GM21576 (cell line): ENCODE data around the gene CSK.

Experiments
- ATAC-seq: cut with Tn5 transposase; IDR thresholded peaks from one replicate; pipeline ENCODE4 v1.9.1; 2021; ENCODE audit warnings: mild to moderate bottlenecking, moderate library complexity; ENCODE audit not compliant: unreplicated experiment

The CSK gene

DNA sequence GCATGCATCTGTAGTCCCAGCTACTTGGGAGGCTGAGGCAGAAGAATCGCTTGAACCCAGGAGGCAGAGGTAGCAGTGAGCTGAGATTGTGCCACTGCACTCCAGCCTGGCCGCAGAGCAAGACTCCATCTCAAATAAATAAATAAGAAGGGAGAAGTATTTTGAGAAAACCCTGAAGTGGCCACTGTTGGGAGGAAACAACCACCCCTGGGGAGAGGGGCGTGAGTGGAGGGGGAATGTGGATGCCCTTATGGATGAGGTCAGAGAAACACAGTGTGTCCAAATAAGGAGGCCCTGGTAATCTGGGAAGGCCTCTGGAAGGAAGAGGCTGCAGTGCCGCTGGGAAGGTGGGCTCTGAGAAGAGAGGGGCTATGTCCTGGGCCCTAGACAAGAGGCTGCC lies 40.4 kb downstream of the CSK start:
- ATAC-seq: no peak

DNA sequence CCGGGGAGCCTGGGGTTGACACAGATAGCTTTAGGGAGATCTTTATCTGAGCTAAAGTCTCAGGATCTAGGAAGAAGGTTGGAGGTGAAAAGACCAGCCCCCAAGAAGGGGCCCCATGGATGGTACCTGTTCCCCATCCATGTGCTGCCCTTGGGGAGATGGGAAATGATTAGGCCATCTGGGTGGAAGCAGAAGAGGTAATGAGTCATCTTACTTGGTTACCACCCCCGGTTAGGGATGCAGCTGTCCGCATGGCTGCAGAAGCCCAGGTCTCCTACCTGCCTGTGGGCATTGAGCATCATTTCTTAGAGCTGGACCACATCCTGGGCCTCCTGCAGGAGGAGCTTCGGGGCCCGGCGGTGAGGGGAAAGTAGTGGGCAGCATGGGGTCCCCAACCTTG lies 41.4 kb downstream of the CSK start:
- no peak for ATAC-seq

DNA sequence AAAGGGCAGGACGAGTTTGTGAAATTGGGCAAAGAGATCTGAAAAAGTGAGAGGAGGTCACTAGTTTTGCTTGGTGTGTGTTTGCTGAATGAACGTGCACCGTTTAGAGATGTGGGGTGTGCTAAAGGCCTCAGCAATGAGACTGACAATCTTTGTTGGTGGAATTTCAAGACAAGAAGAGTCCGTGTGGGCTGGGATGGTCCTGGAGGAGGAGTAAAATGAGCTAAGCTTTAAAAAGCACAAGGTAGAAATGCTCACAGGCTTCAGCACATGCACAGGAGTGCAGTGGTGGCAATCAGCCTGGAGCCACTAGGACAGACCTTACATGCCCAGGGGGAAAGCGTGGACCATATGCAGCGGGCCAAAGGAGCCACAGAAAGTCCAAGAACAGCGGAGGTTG lies 43.1 kb downstream of the CSK start:
- no peak for ATAC-seq

DNA sequence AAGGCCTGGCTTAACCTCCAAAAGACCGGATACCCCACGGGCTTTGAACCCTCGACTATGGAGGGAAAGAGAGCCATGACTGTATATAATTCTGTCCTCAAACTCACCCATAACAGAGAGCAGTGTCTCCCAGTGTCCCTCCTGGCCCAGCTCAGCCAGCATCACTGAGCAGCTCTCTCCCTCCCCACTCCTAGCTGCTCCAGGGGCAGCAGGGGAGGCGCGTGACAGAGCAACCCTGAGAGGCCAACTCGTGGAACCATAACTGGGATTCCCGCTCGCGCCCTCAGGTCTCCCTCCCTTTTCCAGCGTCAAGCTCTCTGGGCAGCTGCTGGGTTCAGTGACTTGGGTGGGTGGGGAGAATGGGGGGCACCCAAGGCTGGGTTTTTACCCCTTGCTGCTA lies 44.0 kb downstream of the CSK start:
- no peak for ATAC-seq

DNA sequence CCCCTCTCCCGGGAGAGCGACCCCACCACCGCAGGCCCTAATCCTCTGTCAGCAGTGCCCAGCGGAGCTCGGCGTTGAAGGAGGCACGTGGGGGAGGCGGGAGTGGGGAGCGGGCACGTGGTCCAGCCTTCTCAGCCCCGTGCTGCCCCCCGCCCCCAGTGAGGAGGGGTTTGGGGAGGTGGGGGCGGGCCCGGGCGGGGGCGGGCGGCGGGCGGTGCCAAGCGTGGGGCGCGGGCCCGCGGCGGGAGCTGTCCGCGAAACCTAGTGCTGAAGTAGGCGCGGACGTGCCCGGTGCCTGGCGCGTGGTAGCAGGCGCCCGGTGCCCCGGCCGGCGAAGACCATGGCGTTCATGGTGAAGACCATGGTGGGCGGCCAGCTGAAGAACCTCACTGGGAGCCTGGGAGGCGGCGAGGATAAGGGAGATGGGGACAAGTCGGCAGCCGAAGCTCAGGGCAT lies 44.5 kb downstream of the CSK start, which contains the start of gene CPLX3:
Gene CPLX3 (plus strand): TSS at position 264 of the 456 bp plus-strand sequence. CDS start 77 bp downstream, at position 341.
- ATAC-seq: no peak

DNA sequence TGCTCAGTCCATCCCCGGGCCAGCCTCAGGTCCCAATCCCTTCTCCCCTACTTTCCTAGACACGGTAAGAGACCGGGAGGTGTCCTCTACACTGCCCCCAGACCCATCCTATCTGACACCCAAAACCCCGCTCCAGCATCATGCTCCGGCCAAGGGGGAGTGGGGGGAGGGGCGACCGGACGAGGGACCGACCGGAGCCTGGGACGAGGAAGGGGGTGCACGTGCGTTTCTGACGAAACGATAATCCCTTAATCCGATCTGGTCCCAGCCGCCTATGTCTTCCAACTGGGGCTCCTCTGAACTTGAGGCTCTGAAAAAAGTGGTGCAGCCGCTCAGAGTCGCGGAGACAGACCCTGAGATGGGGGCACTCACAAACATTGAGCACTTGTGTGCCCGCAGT lies 45.0 kb downstream of the CSK start:
- ATAC-seq: no peak

DNA sequence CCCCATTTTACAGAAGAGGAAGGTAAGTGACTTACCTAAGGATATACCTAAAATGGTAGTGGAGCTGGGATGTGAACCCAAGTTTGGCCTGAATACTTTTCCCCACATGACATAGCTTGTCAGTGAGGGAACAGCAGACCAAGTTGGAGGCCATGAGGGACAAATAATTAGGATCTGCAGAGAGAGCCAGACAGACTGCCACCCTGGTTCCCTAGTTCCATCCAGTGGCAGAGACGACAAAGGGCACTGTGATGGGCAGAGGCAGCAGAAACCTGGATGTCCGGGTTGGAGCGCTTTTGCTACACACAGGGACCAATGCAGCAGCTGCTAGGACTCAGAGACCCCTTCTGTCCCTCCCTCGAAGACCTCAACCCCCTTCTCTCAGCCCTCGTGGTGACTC lies 45.7 kb downstream of the CSK start:
- ATAC-seq: no peak

DNA sequence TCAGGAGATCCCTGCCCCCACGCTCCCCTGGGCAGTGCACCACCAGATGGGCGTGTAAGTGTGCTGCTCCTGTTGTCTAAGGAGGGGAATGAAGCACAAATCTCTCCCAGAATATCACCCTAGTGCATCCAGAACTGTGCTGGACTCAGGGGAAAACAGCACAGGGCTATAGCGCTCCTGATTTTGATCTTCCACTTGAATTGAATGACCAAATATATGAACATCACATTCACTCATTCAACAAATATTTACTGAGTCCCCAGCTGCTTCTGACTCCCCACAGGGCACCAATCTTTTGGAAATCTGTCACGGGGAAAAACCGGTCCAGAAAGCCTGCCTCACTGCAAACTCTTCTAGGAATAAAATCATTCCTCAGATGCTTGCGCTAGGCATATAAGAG lies 47.0 kb downstream of the CSK start:
- ATAC-seq: no peak

DNA sequence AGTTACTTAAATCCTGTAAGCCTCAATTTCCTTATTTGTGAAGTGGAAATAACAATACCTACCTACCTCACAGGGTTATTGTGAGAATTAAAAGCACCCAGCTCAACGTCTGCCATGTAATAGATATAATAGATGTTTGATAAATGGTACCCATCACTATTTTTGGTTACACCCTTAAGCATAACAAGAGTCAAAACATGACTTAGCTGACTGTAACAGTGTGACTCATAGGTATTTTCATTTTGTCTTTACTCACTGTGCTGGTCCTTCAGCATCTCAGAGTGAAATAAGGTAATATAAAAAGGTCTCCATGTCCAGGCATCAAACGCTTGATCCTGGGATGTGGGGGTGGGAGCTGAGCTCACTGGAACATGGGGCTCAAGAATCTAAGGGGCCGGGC lies 47.6 kb downstream of the CSK start:
- ATAC-seq: no peak

DNA sequence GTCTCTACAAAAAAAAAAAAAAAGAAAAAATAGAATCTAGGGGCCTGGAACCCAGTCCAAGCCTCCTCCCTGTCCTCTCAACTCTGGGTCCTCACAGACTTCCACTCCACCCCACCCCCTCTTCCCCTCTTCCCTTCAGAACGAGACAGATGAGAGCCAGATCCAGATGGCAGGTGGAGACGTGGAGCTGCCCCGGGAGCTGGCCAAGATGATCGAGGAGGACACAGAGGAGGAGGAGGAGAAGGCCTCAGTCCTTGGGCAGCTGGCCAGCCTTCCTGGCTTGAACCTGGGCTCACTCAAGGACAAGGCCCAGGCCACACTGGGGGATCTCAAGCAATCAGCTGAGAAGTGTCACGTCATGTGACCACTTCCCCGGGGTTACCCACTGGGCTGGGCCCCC lies 48.1 kb downstream of the CSK start:
- no peak for ATAC-seq

DNA sequence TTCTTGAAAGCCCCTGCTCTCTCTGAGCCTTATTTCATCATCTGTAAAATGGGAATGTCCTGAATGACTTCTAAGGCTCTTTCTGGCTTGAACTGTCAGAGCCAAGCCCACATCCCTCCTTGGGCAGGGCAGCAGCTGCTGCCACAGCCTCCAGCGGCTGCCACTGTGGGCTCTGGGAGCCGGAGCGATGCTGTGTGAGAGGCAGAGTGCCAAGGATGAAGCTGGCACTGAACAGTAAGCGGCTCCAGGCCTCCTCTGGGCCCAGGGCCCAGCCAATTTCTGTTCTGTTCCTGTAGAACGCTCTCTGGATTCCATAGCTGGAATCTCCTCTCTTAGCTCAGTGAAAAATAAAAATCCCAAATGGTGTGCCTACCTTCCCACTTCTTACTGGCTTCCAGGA lies 49.0 kb downstream of the CSK start:
- no peak for ATAC-seq

DNA sequence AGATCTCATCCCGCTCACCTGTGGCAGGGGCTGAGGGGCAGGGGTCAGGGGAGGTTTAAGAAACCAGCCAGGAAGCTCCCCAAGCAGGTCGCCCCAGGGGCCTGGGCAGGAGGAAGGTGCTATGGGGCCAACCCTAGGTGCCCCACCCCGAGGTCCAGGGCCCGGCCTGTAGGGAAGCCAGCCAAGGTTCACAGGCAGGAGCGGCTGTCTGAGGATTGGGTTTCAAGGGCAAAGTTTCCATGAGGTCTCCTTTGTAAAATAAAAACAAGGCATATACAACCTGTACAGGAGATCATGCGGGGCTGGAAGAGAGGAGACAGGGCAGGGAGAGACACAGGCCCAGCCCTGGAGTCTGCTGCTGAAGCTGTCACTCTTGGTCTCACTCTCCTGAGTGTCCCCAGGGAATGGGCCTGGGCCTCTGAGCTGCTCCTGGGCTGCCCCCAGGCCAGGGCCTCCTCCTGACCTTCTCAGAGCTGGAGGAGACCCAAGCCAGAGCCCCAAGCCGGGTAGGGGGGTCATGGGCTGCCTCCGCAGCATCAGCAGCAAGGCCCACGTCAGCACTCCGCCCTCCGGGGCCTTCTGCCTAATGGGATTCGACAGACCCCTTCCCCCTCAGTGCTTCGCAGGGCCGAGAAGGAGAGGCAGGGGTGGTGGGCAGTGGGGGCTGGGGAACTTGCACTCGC lies 50.1 kb downstream of the CSK start:
- ATAC-seq: no peak

DNA sequence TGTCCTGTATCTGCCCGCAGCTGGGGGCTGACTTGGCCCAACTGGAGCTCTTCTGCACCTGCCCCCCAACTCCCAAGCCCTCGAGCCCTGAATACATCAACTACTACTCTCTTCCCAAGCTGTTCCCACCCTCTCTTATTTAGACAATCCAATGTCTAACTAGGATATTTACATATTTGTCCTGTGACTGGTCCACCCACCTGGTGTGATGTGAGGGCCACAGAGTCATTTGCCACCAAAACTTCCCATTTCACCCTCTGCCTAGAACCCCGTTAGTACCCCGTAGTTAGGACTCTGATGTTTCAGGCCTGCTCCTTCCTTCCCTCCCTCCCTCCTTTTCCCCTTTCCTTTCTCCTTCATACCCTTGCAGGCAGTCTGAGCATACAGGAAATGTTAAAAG lies 50.9 kb downstream of the CSK start:
- ATAC-seq: no peak

DNA sequence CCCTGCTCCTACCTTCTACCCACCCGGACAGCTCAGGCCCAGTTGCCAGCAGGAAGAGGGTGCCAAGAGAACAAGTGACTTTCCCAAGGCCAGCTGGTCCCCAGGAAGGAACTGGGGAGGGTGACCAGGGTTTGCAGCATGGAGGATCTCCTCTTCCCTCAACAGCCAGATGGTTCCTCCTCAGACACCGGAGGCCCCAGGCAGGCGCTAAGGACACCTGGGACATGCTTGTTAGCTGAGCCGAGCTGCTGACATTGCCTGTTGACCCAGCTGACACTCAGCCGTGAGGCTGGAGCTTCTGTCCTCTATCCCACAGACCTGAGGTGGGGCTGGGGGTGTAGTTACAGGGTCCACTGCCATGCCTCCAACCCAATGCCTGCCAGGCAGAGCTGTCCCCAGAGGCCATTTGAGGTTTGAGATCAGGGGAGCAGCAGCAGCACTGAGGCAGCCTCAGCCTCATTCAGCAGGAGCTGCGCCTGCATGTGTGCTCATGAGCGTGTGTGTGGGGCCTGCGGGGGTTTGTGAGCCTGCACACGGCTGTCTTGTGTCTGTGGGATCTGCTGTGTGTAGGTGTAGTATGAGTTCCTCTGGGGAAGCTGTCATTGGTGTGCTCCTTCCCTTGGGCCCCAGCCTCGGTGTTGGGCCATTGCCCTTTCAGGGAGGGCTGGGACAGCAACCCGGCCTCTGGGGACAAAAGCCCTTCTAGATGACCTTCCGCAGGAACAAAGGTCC lies 51.7 kb downstream of the CSK start:
- no peak for ATAC-seq

DNA sequence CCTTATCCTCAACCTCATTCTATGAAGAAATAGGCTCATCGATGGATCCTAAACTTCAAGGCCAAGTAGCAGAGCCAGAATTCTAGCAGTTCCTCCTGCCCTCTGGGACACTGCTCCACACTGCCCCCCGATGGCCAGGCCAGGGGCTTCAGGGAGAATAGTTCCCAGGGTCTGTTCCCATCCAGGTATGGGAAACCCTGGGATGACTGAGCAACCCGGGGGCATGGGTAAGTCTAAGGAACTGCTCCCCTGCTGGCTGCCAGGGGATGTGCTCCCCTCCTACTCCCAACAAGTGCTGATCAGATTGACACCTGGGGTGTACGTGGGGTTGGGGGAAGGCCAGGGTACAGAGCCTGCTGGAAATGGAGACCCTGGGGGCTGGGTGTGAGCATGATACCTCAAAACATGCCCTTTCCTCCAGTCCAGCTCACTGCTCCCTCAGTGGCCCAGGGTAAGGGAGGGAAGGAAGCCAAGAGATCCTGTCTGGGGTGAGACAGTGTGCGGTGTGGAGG lies 53.5 kb downstream of the CSK start:
- no peak for ATAC-seq

DNA sequence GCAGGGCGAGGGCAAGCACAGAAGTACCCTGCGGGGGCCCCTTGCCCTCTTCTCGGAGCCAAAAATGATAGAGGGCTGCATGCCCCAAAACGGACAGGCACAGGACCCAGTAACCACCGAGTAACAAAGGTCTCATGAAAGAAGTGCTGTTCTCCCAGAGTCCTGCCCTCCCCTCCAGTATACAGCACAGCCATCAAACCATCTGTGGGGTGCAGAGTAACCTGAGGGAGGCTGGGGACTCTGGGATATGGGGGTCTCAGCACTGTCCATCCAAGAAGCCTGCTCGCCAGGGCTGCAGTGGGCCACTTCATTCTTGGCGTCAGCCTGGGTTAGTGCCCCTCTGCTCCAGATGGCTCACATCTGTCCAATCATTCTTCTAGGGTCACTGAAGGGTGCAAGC lies 55.0 kb downstream of the CSK start:
- no peak for ATAC-seq

DNA sequence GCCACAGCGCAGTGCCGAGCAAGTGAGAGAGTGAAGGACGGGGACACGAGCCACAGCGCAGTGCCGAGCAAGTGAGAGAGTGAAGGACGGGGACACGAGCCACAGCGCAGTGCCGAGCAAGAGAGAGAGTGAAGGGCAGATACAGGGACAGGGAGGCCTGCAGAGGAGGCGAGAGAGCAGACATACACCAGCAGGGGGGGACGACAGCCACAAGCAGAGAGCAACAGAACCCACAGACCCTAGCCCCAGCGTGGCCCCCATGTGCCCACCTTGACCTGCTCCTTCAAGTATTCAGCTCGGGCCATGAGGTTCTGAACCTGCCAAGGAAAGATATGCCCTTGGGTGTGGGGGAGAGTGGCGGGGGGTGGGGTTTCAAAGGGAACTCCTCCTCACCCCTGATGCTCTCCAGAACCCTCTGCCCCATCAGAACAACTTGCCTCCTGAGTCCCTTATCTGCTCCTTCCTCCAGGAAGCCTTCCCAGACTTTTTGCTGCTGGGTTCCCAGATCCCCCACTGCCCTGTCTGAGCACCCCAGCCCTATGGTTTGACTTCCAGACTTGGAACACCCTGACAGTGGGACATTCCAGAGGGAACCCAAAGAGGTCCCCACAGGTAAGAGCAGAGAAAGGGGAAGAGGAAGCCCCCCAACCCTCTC lies 55.7 kb downstream of the CSK start:
- no peak for ATAC-seq

DNA sequence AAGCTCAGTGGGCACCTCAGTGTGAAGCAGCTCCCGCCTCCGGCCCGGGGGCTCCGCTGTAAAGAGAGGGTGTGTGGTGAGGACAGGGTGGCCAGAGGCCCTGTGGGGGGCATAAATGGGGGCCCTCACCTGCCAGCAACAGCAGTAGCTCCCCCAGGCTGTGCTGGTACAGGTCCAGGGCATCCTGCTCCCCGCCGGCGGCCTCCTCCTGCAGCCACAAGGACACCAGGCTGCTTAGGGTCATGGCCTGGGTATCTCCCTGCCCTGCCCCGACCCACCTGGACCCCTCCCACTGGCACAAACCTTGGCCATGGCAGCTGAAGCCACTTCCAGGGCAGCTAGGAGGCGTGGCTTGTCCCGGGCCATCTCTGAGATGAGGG lies 56.2 kb downstream of the CSK start:
- ATAC-seq: no peak

DNA sequence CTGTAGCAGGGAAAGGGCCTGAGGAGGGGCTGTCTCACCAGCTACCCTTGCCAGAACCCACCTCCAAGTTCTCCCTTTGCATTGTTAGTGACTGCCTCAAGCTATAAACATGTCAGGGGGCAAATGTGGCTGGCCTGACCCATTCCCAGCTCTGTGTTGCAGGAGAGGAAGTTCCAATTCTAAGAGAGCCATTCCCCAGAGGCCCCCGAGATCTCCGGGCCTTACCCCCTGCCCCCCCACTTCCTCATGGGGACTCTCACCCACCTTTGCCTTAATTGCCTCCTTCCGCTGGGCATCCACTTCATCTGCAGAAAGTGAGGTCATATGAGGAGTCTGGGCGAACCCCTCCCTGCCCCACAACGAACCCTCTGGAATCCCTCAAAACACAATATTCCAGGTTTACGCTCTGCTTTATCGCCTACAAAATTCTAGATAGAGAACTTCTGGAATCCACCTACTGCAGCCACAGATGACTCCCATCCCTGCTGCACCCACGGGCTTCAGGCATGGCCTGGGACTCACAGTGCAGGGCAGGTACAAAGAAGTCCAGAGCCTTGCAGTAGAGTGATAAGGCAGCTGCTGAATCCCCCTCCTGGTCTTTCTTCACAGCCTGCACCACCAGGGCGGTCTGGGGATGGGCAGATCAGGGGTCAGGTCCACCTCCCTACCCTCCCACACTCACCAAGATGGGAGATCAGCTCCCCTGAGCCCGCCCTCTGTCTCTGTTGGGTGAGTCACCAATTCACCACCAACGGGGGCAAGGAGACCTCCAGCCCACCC lies 57.1 kb downstream of the CSK start:
- no peak for ATAC-seq

DNA sequence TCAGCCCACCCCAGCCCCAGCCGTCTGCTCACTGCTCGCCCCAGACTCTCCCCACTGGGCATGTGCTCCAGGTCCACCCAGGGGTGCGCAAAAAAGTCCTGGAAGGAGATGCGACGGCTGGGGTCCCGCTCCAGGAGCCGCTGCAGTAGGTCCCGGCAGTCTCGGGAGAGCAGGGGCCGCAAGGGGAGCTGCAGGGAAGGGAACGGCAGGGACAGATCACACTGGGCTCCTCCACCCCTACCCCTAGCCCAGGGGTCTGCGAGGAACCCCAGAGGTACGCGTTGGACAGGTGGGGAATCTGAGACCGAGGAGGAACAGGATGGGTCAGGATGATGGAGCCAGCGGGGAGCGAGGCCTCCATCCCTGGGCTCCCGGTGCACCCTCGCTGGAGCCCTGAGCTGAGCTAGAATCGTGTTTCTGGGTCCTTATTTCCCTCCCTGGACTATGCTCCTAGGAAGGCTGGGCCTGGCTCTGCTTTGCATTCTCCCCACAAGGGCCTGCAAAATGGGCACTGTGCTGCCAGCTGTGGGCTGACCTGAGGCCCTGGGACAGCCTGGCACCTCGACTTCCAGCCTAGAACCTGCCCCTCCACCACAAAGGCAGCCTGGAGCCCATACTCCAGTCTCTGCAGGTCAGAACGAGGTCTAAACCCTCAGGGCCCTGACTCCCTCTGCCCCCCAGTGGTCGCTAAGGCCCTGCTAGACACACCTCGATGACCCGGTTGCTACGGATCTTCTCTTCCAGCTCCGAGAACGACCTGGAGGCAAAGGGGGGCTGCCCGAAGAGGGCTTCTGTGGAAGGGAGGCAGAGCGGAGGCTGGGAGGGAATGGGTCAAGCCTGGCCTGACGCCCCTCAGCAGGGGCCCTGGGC lies 57.9 kb downstream of the CSK start:
- ATAC-seq: no peak
